Progenitor cell of endocrine pancreas (in vitro differentiated cells): ENCODE measurements around the gene ZNF503. TPM values are rescaled to one million over a fixed set of nuclear protein-coding genes. Genes with fewer than 3 reads are reported as not detected.

Source experiments
- DNase-seq: peaks from one replicate; pipeline ENCODE4 v3.0.0; 2021; ENCODE audit warnings: low spot score; ENCODE audit not compliant: unreplicated experiment
- H3K27ac Mint-ChIP-seq: 2 replicates; pipeline ENCODE4 v1.8.0; 2021; ENCODE audit warnings: mild to moderate bottlenecking, moderate library complexity, mixed read lengths
- H3K27me3 Mint-ChIP-seq: 2 replicates; pipeline ENCODE4 v1.8.0; 2021; ENCODE audit warnings: mixed read lengths
- H3K36me3 Mint-ChIP-seq: 2 replicates; pipeline ENCODE4 v1.8.0; 2022; ENCODE audit warnings: mixed read lengths; ENCODE audit not compliant: insufficient read depth
- H3K4me1 Mint-ChIP-seq: 2 replicates; pipeline ENCODE4 v1.8.0; 2021; ENCODE audit warnings: low read depth, mixed read lengths
- H3K4me3 Mint-ChIP-seq: 2 replicates; pipeline ENCODE4 v1.8.0; 2021; ENCODE audit warnings: low read depth, mild to moderate bottlenecking, moderate library complexity, mixed read lengths
- H3K9me3 Mint-ChIP-seq: 2 replicates; pipeline ENCODE4 v1.8.0; 2021; ENCODE audit warnings: low read depth, mixed read lengths
- total RNA-seq: library from RNA; stranded (reverse); gene quantifications from 2 replicates; pipeline ENCODE4 v1.2.1, GENCODE V29; 2021
- TF ChIP-seq, protein P1 (sequence below): fragments of 200-600 bp; sonication (generic); IDR thresholded peaks from one replicate; pipeline ENCODE4 v1.5.0; 2021; ENCODE audit warnings: antibody characterized with exemption, mild to moderate bottlenecking; ENCODE audit not compliant: unreplicated experiment

The ZNF503 gene
- total RNA-seq, 1 donor from 2014 or later: 33.7 TPM

- TF ChIP-seq, protein P1, sequence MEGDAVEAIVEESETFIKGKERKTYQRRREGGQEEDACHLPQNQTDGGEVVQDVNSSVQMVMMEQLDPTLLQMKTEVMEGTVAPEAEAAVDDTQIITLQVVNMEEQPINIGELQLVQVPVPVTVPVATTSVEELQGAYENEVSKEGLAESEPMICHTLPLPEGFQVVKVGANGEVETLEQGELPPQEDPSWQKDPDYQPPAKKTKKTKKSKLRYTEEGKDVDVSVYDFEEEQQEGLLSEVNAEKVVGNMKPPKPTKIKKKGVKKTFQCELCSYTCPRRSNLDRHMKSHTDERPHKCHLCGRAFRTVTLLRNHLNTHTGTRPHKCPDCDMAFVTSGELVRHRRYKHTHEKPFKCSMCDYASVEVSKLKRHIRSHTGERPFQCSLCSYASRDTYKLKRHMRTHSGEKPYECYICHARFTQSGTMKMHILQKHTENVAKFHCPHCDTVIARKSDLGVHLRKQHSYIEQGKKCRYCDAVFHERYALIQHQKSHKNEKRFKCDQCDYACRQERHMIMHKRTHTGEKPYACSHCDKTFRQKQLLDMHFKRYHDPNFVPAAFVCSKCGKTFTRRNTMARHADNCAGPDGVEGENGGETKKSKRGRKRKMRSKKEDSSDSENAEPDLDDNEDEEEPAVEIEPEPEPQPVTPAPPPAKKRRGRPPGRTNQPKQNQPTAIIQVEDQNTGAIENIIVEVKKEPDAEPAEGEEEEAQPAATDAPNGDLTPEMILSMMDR: no peak
- DNase-seq: no peak
- peak overlapping the region; percentile 77 for H3K27ac Mint-ChIP-seq
- H3K9me3 Mint-ChIP-seq: no peaks in the 10 kb centered on the region
- no peaks in the 10 kb centered on the region for H3K36me3 Mint-ChIP-seq
- H3K27me3 Mint-ChIP-seq: peaks cover 21% of the 10 kb centered on the region
- H3K4me3 Mint-ChIP-seq: no peak overlapping the region
- H3K4me1 Mint-ChIP-seq: peaks cover 27% of the 10 kb centered on the region
These were observed 27.0 kb upstream of the ZNF503 start for GRCh38 chr10:75428434-75429158.

GRCh38 chr10:75427951-75428350 lies 26.4 kb upstream of the ZNF503 start:
- peaks cover 27% of the 10 kb centered on the region for H3K4me1 Mint-ChIP-seq
- H3K27me3 Mint-ChIP-seq: peaks cover 19% of the 10 kb centered on the region
- H3K9me3 Mint-ChIP-seq: no peaks in the 10 kb centered on the region
- DNase-seq: no peak
- no peak overlapping the region for H3K4me3 Mint-ChIP-seq
- no peak overlapping the region for H3K27ac Mint-ChIP-seq
- H3K36me3 Mint-ChIP-seq: no peaks in the 10 kb centered on the region
- TF ChIP-seq, protein P1: no peak

DNA sequence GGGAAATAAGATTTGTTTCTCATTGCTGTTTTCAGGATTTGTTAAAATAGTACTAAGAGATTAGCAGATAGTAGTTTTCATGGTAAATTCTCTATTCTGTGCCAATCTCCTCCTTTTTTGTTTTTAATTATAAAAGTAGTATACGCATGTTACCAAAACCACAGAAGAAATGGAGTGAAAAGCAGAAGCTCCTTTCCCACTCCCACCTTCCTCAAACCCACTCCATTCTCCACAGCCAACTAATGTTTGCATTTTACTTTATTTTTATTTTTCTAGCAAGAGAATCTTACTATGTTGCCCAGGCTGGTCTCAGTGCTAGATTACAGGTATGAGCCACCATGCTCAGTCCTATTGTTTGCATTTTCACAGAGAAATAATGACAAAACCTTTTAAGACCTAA lies 25.3 kb upstream of the ZNF503 start:
- H3K9me3 Mint-ChIP-seq: no peaks in the 10 kb centered on the region
- no peak overlapping the region for H3K27ac Mint-ChIP-seq
- H3K36me3 Mint-ChIP-seq: no peaks in the 10 kb centered on the region
- peaks cover 25% of the 10 kb centered on the region for H3K4me1 Mint-ChIP-seq
- TF ChIP-seq, protein P1: no peak
- peaks cover 11% of the 10 kb centered on the region for H3K27me3 Mint-ChIP-seq
- H3K4me3 Mint-ChIP-seq: no peak overlapping the region
- DNase-seq: no peak

GRCh38 chr10:75425291-75426079 lies 23.9 kb upstream of the ZNF503 start:
- H3K4me3 Mint-ChIP-seq: no peak overlapping the region
- peaks cover 9% of the 10 kb centered on the region for H3K27me3 Mint-ChIP-seq
- no peaks in the 10 kb centered on the region for H3K9me3 Mint-ChIP-seq

DNA sequence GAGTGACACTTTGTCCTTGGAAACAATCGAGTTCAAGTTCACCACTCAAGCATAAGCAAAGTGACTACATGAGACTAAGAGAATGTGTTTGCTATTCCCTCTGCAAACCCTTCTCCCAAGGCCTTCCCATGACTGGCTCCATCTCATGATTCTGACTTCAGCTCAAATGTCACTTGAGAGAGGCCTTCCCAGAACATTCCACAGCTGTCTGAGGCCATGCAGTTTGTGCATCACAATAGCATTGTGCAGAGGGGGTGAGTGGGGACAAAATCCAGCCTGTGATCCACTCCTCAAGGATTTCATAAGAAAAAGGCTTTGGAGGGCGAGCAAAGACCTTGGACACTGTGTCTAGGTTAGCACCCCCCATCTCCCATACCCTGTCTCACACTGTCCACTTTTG lies 23.0 kb upstream of the ZNF503 start:
- no peaks in the 10 kb centered on the region for H3K36me3 Mint-ChIP-seq
- H3K4me1 Mint-ChIP-seq: peaks cover 12% of the 10 kb centered on the region

More at GRCh38 chr10:75425291-75426079, 23.9 kb upstream of the ZNF503 start:
- TF ChIP-seq, protein P1: no peak
- peaks cover 21% of the 10 kb centered on the region for H3K4me1 Mint-ChIP-seq
- no peaks in the 10 kb centered on the region for H3K36me3 Mint-ChIP-seq
- no peak for DNase-seq
- no peak overlapping the region for H3K27ac Mint-ChIP-seq

More for the DNA sequence above, 23.0 kb upstream of the ZNF503 start:
- no peak overlapping the region for H3K27ac Mint-ChIP-seq
- TF ChIP-seq, protein P1: no peak
- no peak overlapping the region for H3K4me3 Mint-ChIP-seq
- no peaks in the 10 kb centered on the region for H3K9me3 Mint-ChIP-seq
- H3K27me3 Mint-ChIP-seq: peaks cover 14% of the 10 kb centered on the region
- DNase-seq: no peak
